GM21717 (cell line): ENCODE results near the gene AIFM1.
A peak's percentile ranks its signal among the peaks of the same experiment; 100 is the strongest.
"Not testable (repeated sequence)": the region's sequence is repeated elsewhere in the genome, so short reads cannot be mapped to it uniquely, and the experiment has no call there.

ENCODE experiments used
- ATAC-seq: cut with Tn5 transposase; IDR thresholded peaks from one replicate; pipeline ENCODE4 v1.9.1; 2021; ENCODE audit warnings: mild to moderate bottlenecking, moderate library complexity; ENCODE audit not compliant: unreplicated experiment

AIFM1 gene

GRCh38 chrX:130120746-130121504 lies 44.7 kb downstream of the AIFM1 start:
- peak; percentile 61 for ATAC-seq

- ATAC-seq: peak; percentile 26
Observed at GRCh38 chrX:130120321-130120731, 45.3 kb downstream of the AIFM1 start.

- no peak for ATAC-seq
Observed at GRCh38 chrX:130119312-130119898, 46.2 kb downstream of the AIFM1 start.

- ATAC-seq: no peak
Observed at GRCh38 chrX:130118441-130119311, 47.0 kb downstream of the AIFM1 start.

GRCh38 chrX:130117166-130117565 lies 48.5 kb downstream of the AIFM1 start:
- ATAC-seq: no peak

- not testable (repeated sequence) for ATAC-seq
Observed at GRCh38 chrX:130115119-130115885, 50.3 kb downstream of the AIFM1 start.

GRCh38 chrX:130114141-130114588 lies 51.5 kb downstream of the AIFM1 start:
- ATAC-seq: no peak

GRCh38 chrX:130111220-130112154 lies 54.2 kb downstream of the AIFM1 start:
- no peak for ATAC-seq

- ATAC-seq: peak; percentile 44
Observed at GRCh38 chrX:130110379-130111219, 55.0 kb downstream of the AIFM1 start, which contains the start of gene ELF4. TSS of gene ELF4 (minus strand) at chrX:130110497. CDS start at chrX:130081330, 29,167 bp downstream.

GRCh38 chrX:130109429-130110378 lies 55.9 kb downstream of the AIFM1 start:
- ATAC-seq: peak; percentile 13

- ATAC-seq: peak; percentile 67
Observed at GRCh38 chrX:130108647-130109428, 56.8 kb downstream of the AIFM1 start.

- no peak for ATAC-seq
Observed at GRCh38 chrX:130106071-130106470, 59.6 kb downstream of the AIFM1 start.

GRCh38 chrX:130105244-130105643 lies 60.4 kb downstream of the AIFM1 start:
- ATAC-seq: no peak

- ATAC-seq: no peak
Observed at GRCh38 chrX:130103605-130104004, 62.0 kb downstream of the AIFM1 start.

GRCh38 chrX:130100180-130100579 lies 65.5 kb downstream of the AIFM1 start:
- ATAC-seq: no peak

- ATAC-seq: no peak
Observed at GRCh38 chrX:130098210-130098552, 67.5 kb downstream of the AIFM1 start.
